ENCODE results near the gene FGFBP1. TPM values are rescaled to one million over a fixed set of nuclear protein-coding genes. Genes with fewer than 3 reads are reported as not detected.

The FGFBP1 gene
- polyA plus RNA-seq, 1 donor from 2014 or later = not detected

GRCh38 chr4:15897577-15897976 is 41.0 kb downstream of the FGFBP1 start:
- no peak overlapping the region for H3K4me3 ChIP-seq (ENCODE audit: low read length)
- H3K9me3 ChIP-seq (ENCODE audit: low read length) = no peaks in the 10 kb centered on the region
- H3K79me2 ChIP-seq (replicated peaks; ENCODE audit: insufficient read depth, low read length) = no peaks in the 10 kb centered on the region
- no peaks in the 10 kb centered on the region for H3K27me3 ChIP-seq (ENCODE audit: insufficient read depth, low read depth, low read length)
- H3K9ac ChIP-seq (ENCODE audit: low read length) = no peak overlapping the region
- no peak overlapping the region for H2AFZ ChIP-seq (ENCODE audit: low read depth, low read length)
- no peaks in the 10 kb centered on the region for H4K20me1 ChIP-seq (ENCODE audit: insufficient read depth)
- H3K27ac ChIP-seq (ENCODE audit: low read length) = no peak overlapping the region
- no peak overlapping the region for H3K4me2 ChIP-seq (ENCODE audit: low read length)
- no peaks in the 10 kb centered on the region for H3K36me3 ChIP-seq (ENCODE audit: insufficient read depth, low read length)
- H3K9me2 ChIP-seq (ENCODE audit: insufficient read depth, low read length) = no peaks in the 10 kb centered on the region
- TF ChIP-seq EP300 (conservative IDR thresholded peaks at IDR 0.05; ENCODE audit: poor library complexity, severe bottlenecking) = no peak
- no peak for TF ChIP-seq POLR2AphosphoS5 (IDR thresholded peaks at IDR 0.05)
- no peak for TF ChIP-seq TAF1 (IDR thresholded peaks at IDR 0.05; ENCODE audit: low read depth)
- no peak for TF ChIP-seq EZH2 (IDR thresholded peaks at IDR 0.05; ENCODE audit: borderline replicate concordance, insufficient read depth, low read length, poor library complexity, severe bottlenecking)
- TF ChIP-seq, protein P1, sequence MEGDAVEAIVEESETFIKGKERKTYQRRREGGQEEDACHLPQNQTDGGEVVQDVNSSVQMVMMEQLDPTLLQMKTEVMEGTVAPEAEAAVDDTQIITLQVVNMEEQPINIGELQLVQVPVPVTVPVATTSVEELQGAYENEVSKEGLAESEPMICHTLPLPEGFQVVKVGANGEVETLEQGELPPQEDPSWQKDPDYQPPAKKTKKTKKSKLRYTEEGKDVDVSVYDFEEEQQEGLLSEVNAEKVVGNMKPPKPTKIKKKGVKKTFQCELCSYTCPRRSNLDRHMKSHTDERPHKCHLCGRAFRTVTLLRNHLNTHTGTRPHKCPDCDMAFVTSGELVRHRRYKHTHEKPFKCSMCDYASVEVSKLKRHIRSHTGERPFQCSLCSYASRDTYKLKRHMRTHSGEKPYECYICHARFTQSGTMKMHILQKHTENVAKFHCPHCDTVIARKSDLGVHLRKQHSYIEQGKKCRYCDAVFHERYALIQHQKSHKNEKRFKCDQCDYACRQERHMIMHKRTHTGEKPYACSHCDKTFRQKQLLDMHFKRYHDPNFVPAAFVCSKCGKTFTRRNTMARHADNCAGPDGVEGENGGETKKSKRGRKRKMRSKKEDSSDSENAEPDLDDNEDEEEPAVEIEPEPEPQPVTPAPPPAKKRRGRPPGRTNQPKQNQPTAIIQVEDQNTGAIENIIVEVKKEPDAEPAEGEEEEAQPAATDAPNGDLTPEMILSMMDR (IDR thresholded peaks at IDR 0.05; ENCODE audit: poor library complexity, severe bottlenecking) = no peak
- no peak for TF ChIP-seq RAD21 (conservative IDR thresholded peaks at IDR 0.05)
- no peak for TF ChIP-seq SMC3 (conservative IDR thresholded peaks at IDR 0.05; ENCODE audit: poor library complexity)
- TF ChIP-seq, protein P2, sequence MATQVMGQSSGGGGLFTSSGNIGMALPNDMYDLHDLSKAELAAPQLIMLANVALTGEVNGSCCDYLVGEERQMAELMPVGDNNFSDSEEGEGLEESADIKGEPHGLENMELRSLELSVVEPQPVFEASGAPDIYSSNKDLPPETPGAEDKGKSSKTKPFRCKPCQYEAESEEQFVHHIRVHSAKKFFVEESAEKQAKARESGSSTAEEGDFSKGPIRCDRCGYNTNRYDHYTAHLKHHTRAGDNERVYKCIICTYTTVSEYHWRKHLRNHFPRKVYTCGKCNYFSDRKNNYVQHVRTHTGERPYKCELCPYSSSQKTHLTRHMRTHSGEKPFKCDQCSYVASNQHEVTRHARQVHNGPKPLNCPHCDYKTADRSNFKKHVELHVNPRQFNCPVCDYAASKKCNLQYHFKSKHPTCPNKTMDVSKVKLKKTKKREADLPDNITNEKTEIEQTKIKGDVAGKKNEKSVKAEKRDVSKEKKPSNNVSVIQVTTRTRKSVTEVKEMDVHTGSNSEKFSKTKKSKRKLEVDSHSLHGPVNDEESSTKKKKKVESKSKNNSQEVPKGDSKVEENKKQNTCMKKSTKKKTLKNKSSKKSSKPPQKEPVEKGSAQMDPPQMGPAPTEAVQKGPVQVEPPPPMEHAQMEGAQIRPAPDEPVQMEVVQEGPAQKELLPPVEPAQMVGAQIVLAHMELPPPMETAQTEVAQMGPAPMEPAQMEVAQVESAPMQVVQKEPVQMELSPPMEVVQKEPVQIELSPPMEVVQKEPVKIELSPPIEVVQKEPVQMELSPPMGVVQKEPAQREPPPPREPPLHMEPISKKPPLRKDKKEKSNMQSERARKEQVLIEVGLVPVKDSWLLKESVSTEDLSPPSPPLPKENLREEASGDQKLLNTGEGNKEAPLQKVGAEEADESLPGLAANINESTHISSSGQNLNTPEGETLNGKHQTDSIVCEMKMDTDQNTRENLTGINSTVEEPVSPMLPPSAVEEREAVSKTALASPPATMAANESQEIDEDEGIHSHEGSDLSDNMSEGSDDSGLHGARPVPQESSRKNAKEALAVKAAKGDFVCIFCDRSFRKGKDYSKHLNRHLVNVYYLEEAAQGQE (IDR thresholded peaks at IDR 0.05; ENCODE audit: borderline replicate concordance) = no peak
- no peak for TF ChIP-seq MXI1 (conservative IDR thresholded peaks at IDR 0.05; ENCODE audit: poor library complexity, severe bottlenecking)
- H3F3A ChIP-seq (ENCODE audit: insufficient read depth, low read length, poor library complexity, severe bottlenecking) = no peaks in the 10 kb centered on the region

DNA sequence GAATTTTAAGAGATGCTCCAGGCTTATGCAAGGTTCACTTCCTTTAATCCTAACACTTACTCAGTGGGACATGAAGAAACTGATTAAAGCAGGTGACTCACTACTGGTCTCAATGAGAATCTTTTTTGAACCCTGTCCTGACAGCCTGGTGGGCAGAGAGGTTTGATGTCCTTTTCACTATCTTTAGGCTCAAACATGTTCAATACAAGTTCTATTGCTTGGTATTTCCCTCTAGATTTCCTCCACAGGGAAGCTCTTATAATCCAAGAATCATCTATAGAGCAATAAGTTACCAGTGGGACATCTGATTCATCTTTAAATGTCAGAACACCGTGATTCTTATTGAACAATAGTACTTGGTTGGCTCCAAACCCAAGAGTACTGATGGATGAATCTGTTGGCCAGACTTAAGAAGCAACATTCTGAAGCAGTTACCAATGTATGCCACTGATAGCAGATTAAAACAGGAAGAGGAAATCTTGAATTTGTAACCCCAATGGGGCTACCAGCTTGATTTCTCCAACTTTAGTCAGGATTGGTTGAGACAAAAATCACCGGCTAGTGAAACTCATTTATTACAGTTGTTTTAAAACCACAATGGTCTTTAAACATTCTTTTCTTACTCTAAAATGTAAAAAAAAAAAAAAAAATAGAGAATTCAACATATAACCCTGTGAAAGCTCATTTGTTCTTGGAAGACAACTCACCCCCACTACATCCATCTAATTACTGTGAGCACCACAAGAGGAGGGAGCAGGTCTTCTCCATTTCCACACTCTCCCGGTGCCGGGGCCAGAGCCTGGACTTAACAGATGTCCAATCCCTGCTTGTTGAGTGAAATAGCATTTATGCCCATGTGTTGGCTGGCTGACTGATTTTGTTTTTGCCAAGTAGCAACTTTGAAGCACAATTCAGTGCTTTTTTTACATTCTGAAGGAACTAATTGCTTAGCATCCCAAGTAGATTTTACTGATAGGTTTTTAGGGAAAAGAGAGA is 43.3 kb downstream of the FGFBP1 start:
- Histone ChIP-seq H4K20me1 (ENCODE audit: insufficient read depth) (no peaks in the 10 kb centered on the region), H3K9me3 (ENCODE audit: low read length) (no peaks in the 10 kb centered on the region), H3K9me2 (ENCODE audit: insufficient read depth, low read length) (no peaks in the 10 kb centered on the region), H3K27ac (ENCODE audit: low read length) (no peak overlapping the region), H3K27me3 (ENCODE audit: insufficient read depth, low read depth, low read length) (no peaks in the 10 kb centered on the region), H3K79me2 (replicated peaks; ENCODE audit: insufficient read depth, low read length) (no peaks in the 10 kb centered on the region), H3K4me2 (ENCODE audit: low read length) (no peak overlapping the region), H3K9ac (ENCODE audit: low read length) (no peak overlapping the region), H3F3A (ENCODE audit: insufficient read depth, low read length, poor library complexity, severe bottlenecking) (no peaks in the 10 kb centered on the region), H2AFZ (ENCODE audit: low read depth, low read length) (no peak overlapping the region), H3K4me3 (ENCODE audit: low read length) (no peak overlapping the region), H3K36me3 (ENCODE audit: insufficient read depth, low read length) (no peaks in the 10 kb centered on the region)
- no peak for TF ChIP-seq EP300 (conservative IDR thresholded peaks at IDR 0.05; ENCODE audit: poor library complexity, severe bottlenecking)
- TF ChIP-seq RAD21 (conservative IDR thresholded peaks at IDR 0.05) = no peak
- TF ChIP-seq SMC3 (conservative IDR thresholded peaks at IDR 0.05; ENCODE audit: poor library complexity) = no peak
- TF ChIP-seq, protein P1 (IDR thresholded peaks at IDR 0.05; ENCODE audit: poor library complexity, severe bottlenecking) = no peak
- TF ChIP-seq POLR2AphosphoS5 (IDR thresholded peaks at IDR 0.05) = no peak
- TF ChIP-seq MXI1 (conservative IDR thresholded peaks at IDR 0.05; ENCODE audit: poor library complexity, severe bottlenecking) = no peak
- TF ChIP-seq, protein P2 (IDR thresholded peaks at IDR 0.05; ENCODE audit: borderline replicate concordance) = no peak
- no peak for TF ChIP-seq EZH2 (IDR thresholded peaks at IDR 0.05; ENCODE audit: borderline replicate concordance, insufficient read depth, low read length, poor library complexity, severe bottlenecking)
- TF ChIP-seq TAF1 (IDR thresholded peaks at IDR 0.05; ENCODE audit: low read depth) = no peak

All from neural cell (in vitro differentiated cells).